HL-60 (cell line): ENCODE measurements around the gene PRRC1.

Source experiments
- POLR2AphosphoS5 ChIP-seq: IDR thresholded peaks from 2 replicates; pipeline ENCODE4 v1.6.1; 2012; ENCODE audit warnings: low read depth
- SPI1 ChIP-seq: IDR thresholded peaks from 2 replicates; pipeline ENCODE4 v1.6.1; 2012; ENCODE audit warnings: low read depth, mild to moderate bottlenecking, borderline replicate concordance
- TF ChIP-seq, protein P1 (sequence below): IDR thresholded peaks from one replicate; pipeline ENCODE4 v1.5.1; 2011; ENCODE audit warnings: low read length, control low read depth, inconsistent platforms; ENCODE audit not compliant: insufficient read depth
- TF ChIP-seq, protein P2 (sequence below): IDR thresholded peaks from 2 replicates; pipeline ENCODE4 v1.6.1; 2012; ENCODE audit warnings: low read depth; ENCODE audit not compliant: insufficient replicate concordance

DNA sequence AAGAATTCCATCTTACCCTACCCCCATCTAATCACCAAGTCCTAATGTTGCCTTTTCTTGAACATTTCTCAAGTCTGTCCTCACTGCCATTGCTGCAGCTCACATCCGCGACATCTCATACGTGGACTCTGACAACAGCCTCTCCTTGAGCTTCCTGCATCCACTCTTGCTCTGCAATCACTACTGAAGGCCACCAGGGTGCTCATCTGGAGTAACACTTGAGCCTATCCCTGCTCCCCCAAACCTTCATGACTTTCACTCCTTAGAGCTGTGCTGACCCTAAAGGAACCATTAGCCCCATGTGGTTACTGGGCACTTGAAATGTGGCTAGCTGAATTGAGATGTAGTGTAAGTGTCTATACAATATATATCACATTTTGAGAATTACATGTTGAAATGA is 85.0 kb downstream of the PRRC1 start:
- TF ChIP-seq, protein P1, sequence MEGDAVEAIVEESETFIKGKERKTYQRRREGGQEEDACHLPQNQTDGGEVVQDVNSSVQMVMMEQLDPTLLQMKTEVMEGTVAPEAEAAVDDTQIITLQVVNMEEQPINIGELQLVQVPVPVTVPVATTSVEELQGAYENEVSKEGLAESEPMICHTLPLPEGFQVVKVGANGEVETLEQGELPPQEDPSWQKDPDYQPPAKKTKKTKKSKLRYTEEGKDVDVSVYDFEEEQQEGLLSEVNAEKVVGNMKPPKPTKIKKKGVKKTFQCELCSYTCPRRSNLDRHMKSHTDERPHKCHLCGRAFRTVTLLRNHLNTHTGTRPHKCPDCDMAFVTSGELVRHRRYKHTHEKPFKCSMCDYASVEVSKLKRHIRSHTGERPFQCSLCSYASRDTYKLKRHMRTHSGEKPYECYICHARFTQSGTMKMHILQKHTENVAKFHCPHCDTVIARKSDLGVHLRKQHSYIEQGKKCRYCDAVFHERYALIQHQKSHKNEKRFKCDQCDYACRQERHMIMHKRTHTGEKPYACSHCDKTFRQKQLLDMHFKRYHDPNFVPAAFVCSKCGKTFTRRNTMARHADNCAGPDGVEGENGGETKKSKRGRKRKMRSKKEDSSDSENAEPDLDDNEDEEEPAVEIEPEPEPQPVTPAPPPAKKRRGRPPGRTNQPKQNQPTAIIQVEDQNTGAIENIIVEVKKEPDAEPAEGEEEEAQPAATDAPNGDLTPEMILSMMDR: no peak
- TF ChIP-seq POLR2AphosphoS5 (no peak), SPI1 (no peak)
- TF ChIP-seq, protein P2, sequence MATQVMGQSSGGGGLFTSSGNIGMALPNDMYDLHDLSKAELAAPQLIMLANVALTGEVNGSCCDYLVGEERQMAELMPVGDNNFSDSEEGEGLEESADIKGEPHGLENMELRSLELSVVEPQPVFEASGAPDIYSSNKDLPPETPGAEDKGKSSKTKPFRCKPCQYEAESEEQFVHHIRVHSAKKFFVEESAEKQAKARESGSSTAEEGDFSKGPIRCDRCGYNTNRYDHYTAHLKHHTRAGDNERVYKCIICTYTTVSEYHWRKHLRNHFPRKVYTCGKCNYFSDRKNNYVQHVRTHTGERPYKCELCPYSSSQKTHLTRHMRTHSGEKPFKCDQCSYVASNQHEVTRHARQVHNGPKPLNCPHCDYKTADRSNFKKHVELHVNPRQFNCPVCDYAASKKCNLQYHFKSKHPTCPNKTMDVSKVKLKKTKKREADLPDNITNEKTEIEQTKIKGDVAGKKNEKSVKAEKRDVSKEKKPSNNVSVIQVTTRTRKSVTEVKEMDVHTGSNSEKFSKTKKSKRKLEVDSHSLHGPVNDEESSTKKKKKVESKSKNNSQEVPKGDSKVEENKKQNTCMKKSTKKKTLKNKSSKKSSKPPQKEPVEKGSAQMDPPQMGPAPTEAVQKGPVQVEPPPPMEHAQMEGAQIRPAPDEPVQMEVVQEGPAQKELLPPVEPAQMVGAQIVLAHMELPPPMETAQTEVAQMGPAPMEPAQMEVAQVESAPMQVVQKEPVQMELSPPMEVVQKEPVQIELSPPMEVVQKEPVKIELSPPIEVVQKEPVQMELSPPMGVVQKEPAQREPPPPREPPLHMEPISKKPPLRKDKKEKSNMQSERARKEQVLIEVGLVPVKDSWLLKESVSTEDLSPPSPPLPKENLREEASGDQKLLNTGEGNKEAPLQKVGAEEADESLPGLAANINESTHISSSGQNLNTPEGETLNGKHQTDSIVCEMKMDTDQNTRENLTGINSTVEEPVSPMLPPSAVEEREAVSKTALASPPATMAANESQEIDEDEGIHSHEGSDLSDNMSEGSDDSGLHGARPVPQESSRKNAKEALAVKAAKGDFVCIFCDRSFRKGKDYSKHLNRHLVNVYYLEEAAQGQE: no peak
